Fibroblast of lung (primary cell): ENCODE results near the gene DMRT2. TPM values are rescaled to one million over a fixed set of nuclear protein-coding genes. Genes with fewer than 3 reads are reported as not detected.

Source experiments
- DNase-seq, 2 donors: peaks; one replicate each; pipeline versions ENCODE4 v3.0.0 to v3.0.0-alpha.2; 2010; ENCODE audit warnings: low read depth in 2 of 2
- H2AFZ ChIP-seq: 2 replicates; pipeline ENCODE4 v1.5.1; 2012; ENCODE audit warnings: low read length, control low read depth, inconsistent platforms
- H3K27ac ChIP-seq: 2 replicates; pipeline ENCODE4 v1.5.1; 2011; ENCODE audit warnings: low read length, control low read depth; ENCODE audit not compliant: insufficient read depth
- H3K27me3 ChIP-seq: 2 replicates; pipeline ENCODE4 v1.5.1; 2011; ENCODE audit warnings: mild to moderate bottlenecking, low read length; ENCODE audit not compliant: control insufficient read depth, insufficient read depth
- H3K36me3 ChIP-seq: 2 replicates; pipeline ENCODE4 v1.5.1; 2011; ENCODE audit warnings: low read length; ENCODE audit not compliant: control insufficient read depth, insufficient read depth
- H3K4me1 ChIP-seq: 2 replicates; pipeline ENCODE4 v1.5.1; 2011; ENCODE audit warnings: low read length; ENCODE audit not compliant: control insufficient read depth, insufficient read depth; ENCODE audit errors: extremely low read depth
- H3K4me2 ChIP-seq: 2 replicates; pipeline ENCODE4 v1.5.1; 2011; ENCODE audit warnings: low read length, control low read depth; ENCODE audit not compliant: insufficient read depth; ENCODE audit errors: extremely low read depth
- H3K4me3 ChIP-seq, 4 experiments: fragments of 200-600 bp in 1 of 4; sonication (generic) in 1 of 4; replicated peaks in 1 of 4; 2 replicates each; pipeline ENCODE4 v1.5.1; 2011 to 2016; ENCODE audit warnings: low read length in 4 of 4, low read depth in 3 of 4, mild to moderate bottlenecking in 3 of 4, control low read depth in 2 of 4, inconsistent platforms in 1 of 4, mixed read lengths in 1 of 4; ENCODE audit not compliant: insufficient read depth in 1 of 4; ENCODE audit errors: control extremely low read depth in 1 of 4
- H3K79me2 ChIP-seq: 2 replicates; pipeline ENCODE4 v1.5.1; 2012; ENCODE audit warnings: mild to moderate bottlenecking, low read length, inconsistent platforms; ENCODE audit not compliant: control insufficient read depth, insufficient read depth
- H3K9ac ChIP-seq: 2 replicates; pipeline ENCODE4 v1.5.1; 2011; ENCODE audit warnings: mild to moderate bottlenecking, low read length, control low read depth; ENCODE audit not compliant: insufficient read depth
- H3K9me3 ChIP-seq: 2 replicates; pipeline ENCODE4 v1.5.1; 2012; ENCODE audit warnings: low read depth, low read length; ENCODE audit not compliant: control insufficient read depth, insufficient read depth
- H4K20me1 ChIP-seq: 2 replicates; pipeline ENCODE4 v1.5.1; 2011; ENCODE audit warnings: low read length; ENCODE audit not compliant: control insufficient read depth, insufficient read depth; ENCODE audit errors: extremely low read depth
- EZH2 ChIP-seq: IDR thresholded peaks from 2 replicates; pipeline ENCODE4 v1.5.1; 2012; ENCODE audit warnings: low read length, control low read depth, mild to moderate bottlenecking; ENCODE audit errors: missing control alignments
- polyA plus RNA-seq, 2 donors: library from polyadenylated mRNA; depleted of rRNA in 1 of 2; stranded (reverse) in 1 of 2; unstranded in 1 of 2; fragments of >200 nt; gene quantifications; 2 replicates each; pipeline ENCODE4 v1.2.1, GENCODE V29; 2011 to 2012; ENCODE audit warnings: missing spikeins in 1 of 2
- total RNA-seq: library from RNA; depleted of rRNA; stranded (reverse); fragments of >200 nt; gene quantifications from 2 replicates; pipeline ENCODE4 v1.2.1, GENCODE V29; 2014
- TF ChIP-seq, protein P1 (sequence below), 2 donors: IDR thresholded peaks in 1 of 2; conservative IDR thresholded peaks in 1 of 2; 1 replicate in 1 of 2; 2 replicates in 1 of 2; pipeline ENCODE4 v1.5.1; 2011 to 2012; ENCODE audit warnings: low read length in 2 of 2, control low read depth in 1 of 2, inconsistent platforms in 1 of 2, low read depth in 1 of 2, mild to moderate bottlenecking in 1 of 2

The DMRT2 gene
- total and polyA plus RNA-seq, 2 donors (not counting 1 experiment from before 2014, with no cell fraction given), result 0.16 TPM; not detected in 1

DNA sequence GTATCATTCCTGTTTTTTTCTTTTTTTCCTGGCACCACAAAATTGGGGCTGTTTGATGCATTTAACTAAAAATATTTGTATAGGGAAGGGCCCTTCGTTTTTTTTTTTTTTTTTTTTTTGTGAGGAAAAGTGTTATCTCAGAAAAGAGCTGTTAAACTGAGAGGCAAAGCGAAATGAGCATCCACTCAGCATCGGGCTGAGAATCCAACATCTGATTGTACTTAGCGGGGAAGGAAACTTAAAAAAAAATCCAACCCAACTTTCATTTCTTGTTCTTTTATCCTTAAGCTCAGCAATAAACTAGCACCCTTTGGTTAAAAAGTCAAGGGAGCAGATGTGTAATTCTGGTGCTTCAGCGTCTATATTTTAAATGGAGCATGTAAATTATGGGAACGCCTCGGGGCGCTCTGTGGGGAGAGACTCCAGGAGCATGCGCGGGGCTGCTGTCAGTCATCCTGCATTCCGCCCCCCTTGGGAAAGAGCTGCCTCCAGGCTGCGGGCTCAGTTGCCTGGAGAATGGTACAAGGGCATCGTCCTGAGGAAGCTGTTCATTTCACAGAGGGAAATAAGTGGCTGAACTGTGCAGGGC is 33.3 kb downstream of the DMRT2 start:
- Histone ChIP-seq H3K36me3 (no peaks in the 10 kb centered on the region), H2AFZ (no peak overlapping the region), H3K27me3 (no peaks in the 10 kb centered on the region), H3K27ac (no peak overlapping the region), H3K4me3 (peak overlapping the region in 1 of 4 experiments; percentile 27), H4K20me1 (no peaks in the 10 kb centered on the region), H3K4me2 (peak overlapping the region; percentile 44), H3K79me2 (no peaks in the 10 kb centered on the region), H3K9me3 (no peaks in the 10 kb centered on the region), H3K4me1 (no peaks in the 10 kb centered on the region), H3K9ac (no peak overlapping the region)
- DNase-seq, result no peak
- TF ChIP-seq EZH2, result no peak
- TF ChIP-seq, protein P1, sequence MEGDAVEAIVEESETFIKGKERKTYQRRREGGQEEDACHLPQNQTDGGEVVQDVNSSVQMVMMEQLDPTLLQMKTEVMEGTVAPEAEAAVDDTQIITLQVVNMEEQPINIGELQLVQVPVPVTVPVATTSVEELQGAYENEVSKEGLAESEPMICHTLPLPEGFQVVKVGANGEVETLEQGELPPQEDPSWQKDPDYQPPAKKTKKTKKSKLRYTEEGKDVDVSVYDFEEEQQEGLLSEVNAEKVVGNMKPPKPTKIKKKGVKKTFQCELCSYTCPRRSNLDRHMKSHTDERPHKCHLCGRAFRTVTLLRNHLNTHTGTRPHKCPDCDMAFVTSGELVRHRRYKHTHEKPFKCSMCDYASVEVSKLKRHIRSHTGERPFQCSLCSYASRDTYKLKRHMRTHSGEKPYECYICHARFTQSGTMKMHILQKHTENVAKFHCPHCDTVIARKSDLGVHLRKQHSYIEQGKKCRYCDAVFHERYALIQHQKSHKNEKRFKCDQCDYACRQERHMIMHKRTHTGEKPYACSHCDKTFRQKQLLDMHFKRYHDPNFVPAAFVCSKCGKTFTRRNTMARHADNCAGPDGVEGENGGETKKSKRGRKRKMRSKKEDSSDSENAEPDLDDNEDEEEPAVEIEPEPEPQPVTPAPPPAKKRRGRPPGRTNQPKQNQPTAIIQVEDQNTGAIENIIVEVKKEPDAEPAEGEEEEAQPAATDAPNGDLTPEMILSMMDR (conservative IDR thresholded peaks at IDR 0.05 in 1 of 2, IDR thresholded peaks at IDR 0.05 in 1 of 2; ENCODE audit: low read depth in 1 of 2, low read length in 2 of 2), result no peak

DNA sequence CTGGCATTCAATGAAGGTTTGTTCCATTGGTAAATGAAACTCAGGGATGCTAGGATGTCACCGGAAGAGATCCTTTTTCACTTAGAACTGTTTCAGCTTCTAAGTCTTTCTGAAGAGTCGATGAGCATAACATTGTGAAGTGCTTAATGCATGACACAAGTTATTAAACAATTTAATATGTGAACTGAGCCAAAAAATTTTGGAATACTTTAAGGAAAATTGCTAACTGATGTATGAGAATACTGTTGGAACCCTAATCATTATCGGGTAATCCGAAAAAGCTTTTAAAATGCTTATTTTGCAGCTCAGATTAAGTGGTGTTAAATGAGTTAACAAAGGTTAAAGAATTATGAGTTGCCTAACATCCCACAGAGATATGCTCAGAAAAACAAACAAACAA is 34.9 kb downstream of the DMRT2 start:
- no peak overlapping the region for H3K27ac ChIP-seq
- H3K4me3 ChIP-seq, result no peak overlapping the region
- H3K4me2 ChIP-seq, result no peak overlapping the region
- TF ChIP-seq EZH2, result no peak
- TF ChIP-seq, protein P1 (conservative IDR thresholded peaks at IDR 0.05 in 1 of 2, IDR thresholded peaks at IDR 0.05 in 1 of 2; ENCODE audit: low read depth in 1 of 2, low read length in 2 of 2), result no peak
- no peak for DNase-seq
- H2AFZ ChIP-seq, result no peak overlapping the region
- no peaks in the 10 kb centered on the region for H3K36me3 ChIP-seq
- no peaks in the 10 kb centered on the region for H3K9me3 ChIP-seq
- H3K27me3 ChIP-seq, result no peaks in the 10 kb centered on the region
- no peaks in the 10 kb centered on the region for H4K20me1 ChIP-seq
- H3K79me2 ChIP-seq, result no peaks in the 10 kb centered on the region
- no peaks in the 10 kb centered on the region for H3K4me1 ChIP-seq
- H3K9ac ChIP-seq, result no peak overlapping the region

DNA sequence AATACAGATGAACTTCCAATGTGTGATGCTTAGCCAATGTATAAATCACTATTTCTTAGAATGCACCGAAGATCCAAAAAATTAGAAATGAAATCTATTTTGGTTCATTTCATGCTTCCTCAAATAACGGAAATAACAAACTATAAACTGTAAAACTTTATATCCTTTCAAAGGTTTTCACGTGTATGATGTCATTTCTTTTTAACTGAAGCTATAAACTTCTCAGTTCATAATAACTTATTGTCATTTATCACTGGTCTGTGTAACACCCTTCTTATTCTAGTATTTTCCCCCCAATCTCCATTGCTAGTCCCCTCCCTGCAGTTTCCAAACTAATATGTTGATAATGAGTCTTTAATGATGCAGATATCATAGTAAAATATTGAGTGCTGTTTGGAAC is 36.4 kb downstream of the DMRT2 start:
- Histone ChIP-seq H3K36me3 (no peaks in the 10 kb centered on the region), H3K27ac (no peak overlapping the region), H3K9ac (no peak overlapping the region), H3K27me3 (no peaks in the 10 kb centered on the region), H3K79me2 (no peaks in the 10 kb centered on the region), H3K4me3 (no peak overlapping the region), H3K4me1 (no peaks in the 10 kb centered on the region), H3K4me2 (no peak overlapping the region), H4K20me1 (no peaks in the 10 kb centered on the region), H3K9me3 (no peaks in the 10 kb centered on the region), H2AFZ (no peak overlapping the region)
- no peak for DNase-seq
- TF ChIP-seq EZH2, result no peak
- TF ChIP-seq, protein P1 (conservative IDR thresholded peaks at IDR 0.05 in 1 of 2, IDR thresholded peaks at IDR 0.05 in 1 of 2; ENCODE audit: low read depth in 1 of 2, low read length in 2 of 2), result no peak
